ENCODE results near the gene ANTXR1. TPM values are rescaled to one million over a fixed set of nuclear protein-coding genes. Genes with fewer than 3 reads are reported as not detected.
A peak's percentile ranks its signal among the peaks of the same experiment; 100 is the strongest.

The ANTXR1 gene
- total and polyA plus RNA-seq, 2 experiments from 2014 or later: 29.1 to 34.7 TPM

GRCh38 chr2:69181806-69182427 lies 168.9 kb downstream of the ANTXR1 start:
- H3K4me2 ChIP-seq: no peak overlapping the region

DNA sequence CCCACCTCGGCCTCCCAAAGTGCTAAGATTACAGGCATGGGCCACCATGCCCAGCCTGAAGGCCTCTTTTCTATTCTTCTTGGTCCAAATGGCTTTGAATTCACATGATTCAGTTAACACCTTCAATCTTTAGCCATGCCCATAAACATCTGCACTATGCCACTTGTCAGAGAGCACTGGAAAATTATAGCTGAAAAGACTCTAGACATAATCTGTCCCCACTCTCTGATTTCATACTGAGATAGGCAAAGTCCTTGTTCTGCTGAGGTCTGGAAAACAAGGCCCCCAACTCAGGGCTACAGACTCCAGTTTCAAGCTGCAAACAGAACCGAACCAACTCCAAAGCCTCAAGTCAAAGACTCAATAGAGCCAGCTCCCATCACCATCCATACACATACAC lies 170.7 kb downstream of the ANTXR1 start:
- DNase-seq (ENCODE audit: low spot score): no peak
- no peak overlapping the region for H3K4me2 ChIP-seq
- H3K4me1 ChIP-seq (ENCODE audit: insufficient read depth): peaks cover 6% of the 10 kb centered on the region
- no peaks in the 10 kb centered on the region for H3K36me3 ChIP-seq (replicated peaks; ENCODE audit: insufficient read depth, low read depth)
- 91% methylated on average over 2 of the region's 2 CpGs for WGBS (ENCODE audit: low lambda C conversion rate, missing lambda C conversion rate)
- no peak overlapping the region for H3K4me3 ChIP-seq
- H3K9me3 ChIP-seq (ENCODE audit: low read depth): no peaks in the 10 kb centered on the region
- H2AFZ ChIP-seq: no peak overlapping the region
- no peaks in the 10 kb centered on the region for H3K79me2 ChIP-seq
- H3K27me3 ChIP-seq: no peaks in the 10 kb centered on the region
- no peaks in the 10 kb centered on the region for H4K20me1 ChIP-seq (ENCODE audit: insufficient read depth, poor library complexity, severe bottlenecking)
- H3K27ac ChIP-seq: peak overlapping the region; percentile 70
- TF ChIP-seq EZH2phosphoT487 (IDR thresholded peaks at IDR 0.05; ENCODE audit: low read depth, severe bottlenecking, unreplicated experiment) (no peak), EZH2 (IDR thresholded peaks at IDR 0.05; ENCODE audit: borderline replicate concordance) (no peak)
- TF ChIP-seq, protein P1, sequence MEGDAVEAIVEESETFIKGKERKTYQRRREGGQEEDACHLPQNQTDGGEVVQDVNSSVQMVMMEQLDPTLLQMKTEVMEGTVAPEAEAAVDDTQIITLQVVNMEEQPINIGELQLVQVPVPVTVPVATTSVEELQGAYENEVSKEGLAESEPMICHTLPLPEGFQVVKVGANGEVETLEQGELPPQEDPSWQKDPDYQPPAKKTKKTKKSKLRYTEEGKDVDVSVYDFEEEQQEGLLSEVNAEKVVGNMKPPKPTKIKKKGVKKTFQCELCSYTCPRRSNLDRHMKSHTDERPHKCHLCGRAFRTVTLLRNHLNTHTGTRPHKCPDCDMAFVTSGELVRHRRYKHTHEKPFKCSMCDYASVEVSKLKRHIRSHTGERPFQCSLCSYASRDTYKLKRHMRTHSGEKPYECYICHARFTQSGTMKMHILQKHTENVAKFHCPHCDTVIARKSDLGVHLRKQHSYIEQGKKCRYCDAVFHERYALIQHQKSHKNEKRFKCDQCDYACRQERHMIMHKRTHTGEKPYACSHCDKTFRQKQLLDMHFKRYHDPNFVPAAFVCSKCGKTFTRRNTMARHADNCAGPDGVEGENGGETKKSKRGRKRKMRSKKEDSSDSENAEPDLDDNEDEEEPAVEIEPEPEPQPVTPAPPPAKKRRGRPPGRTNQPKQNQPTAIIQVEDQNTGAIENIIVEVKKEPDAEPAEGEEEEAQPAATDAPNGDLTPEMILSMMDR (IDR thresholded peaks at IDR 0.05; ENCODE audit: poor library complexity): no peak
- no peaks in the 10 kb centered on the region for H3K9me2 ChIP-seq (replicated peaks; ENCODE audit: insufficient read depth)

More at GRCh38 chr2:69181806-69182427, 168.9 kb downstream of the ANTXR1 start:
- no peak overlapping the region for H3K4me3 ChIP-seq
- WGBS (ENCODE audit: low lambda C conversion rate, missing lambda C conversion rate): 89% methylated on average over 13 of the region's 13 CpGs
- no peak overlapping the region for H2AFZ ChIP-seq
- H3K27me3 ChIP-seq: no peaks in the 10 kb centered on the region
- no peaks in the 10 kb centered on the region for H3K36me3 ChIP-seq (replicated peaks; ENCODE audit: insufficient read depth, low read depth)
- TF ChIP-seq, protein P1 (IDR thresholded peaks at IDR 0.05; ENCODE audit: poor library complexity): no peak
- TF ChIP-seq EZH2 (IDR thresholded peaks at IDR 0.05; ENCODE audit: borderline replicate concordance): no peak
- no peaks in the 10 kb centered on the region for H3K79me2 ChIP-seq
- H4K20me1 ChIP-seq (ENCODE audit: insufficient read depth, poor library complexity, severe bottlenecking): no peaks in the 10 kb centered on the region
- H3K4me1 ChIP-seq (ENCODE audit: insufficient read depth): peaks cover 5% of the 10 kb centered on the region
- no peaks in the 10 kb centered on the region for H3K9me3 ChIP-seq (ENCODE audit: low read depth)
- no peaks in the 10 kb centered on the region for H3K9me2 ChIP-seq (replicated peaks; ENCODE audit: insufficient read depth)
- H3K27ac ChIP-seq: no peak overlapping the region
- DNase-seq (ENCODE audit: low spot score): no peak

DNA sequence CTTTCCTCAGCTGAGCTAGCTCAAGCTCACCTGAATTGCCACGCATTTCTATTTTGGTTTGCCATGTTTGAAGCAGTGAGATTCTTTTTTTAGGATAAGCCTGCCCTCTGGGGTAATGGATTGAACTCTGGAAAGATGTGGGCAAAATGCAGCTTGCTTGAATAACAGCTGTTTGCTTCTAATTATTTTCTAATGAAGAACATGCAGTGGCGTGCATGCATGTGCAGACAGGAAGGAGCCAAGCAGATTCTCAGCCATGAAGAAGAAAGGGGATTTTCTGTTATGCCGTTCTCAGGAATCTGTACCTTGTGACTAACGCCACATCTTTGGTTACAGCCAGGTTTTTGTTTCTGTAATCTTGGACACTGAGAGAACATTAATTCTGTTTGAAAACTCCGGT lies 171.2 kb downstream of the ANTXR1 start:
- Histone ChIP-seq H3K79me2 (no peaks in the 10 kb centered on the region), H3K9me3 (ENCODE audit: low read depth) (no peaks in the 10 kb centered on the region), H3K27me3 (no peaks in the 10 kb centered on the region), H3K36me3 (replicated peaks; ENCODE audit: insufficient read depth, low read depth) (no peaks in the 10 kb centered on the region), H3K9me2 (replicated peaks; ENCODE audit: insufficient read depth) (no peaks in the 10 kb centered on the region), H3K4me2 (no peak overlapping the region), H4K20me1 (ENCODE audit: insufficient read depth, poor library complexity, severe bottlenecking) (no peaks in the 10 kb centered on the region), H3K27ac (peak overlapping the region; percentile 70), H3K4me1 (ENCODE audit: insufficient read depth) (peaks cover 6% of the 10 kb centered on the region), H3K4me3 (no peak overlapping the region), H2AFZ (no peak overlapping the region)
- 69% methylated on average over 5 of the region's 5 CpGs for WGBS (ENCODE audit: low lambda C conversion rate, missing lambda C conversion rate)
- DNase-seq (ENCODE audit: low spot score): no peak
- TF ChIP-seq EZH2phosphoT487 (IDR thresholded peaks at IDR 0.05; ENCODE audit: low read depth, severe bottlenecking, unreplicated experiment) (no peak), EZH2 (IDR thresholded peaks at IDR 0.05; ENCODE audit: borderline replicate concordance) (no peak)
- TF ChIP-seq, protein P1 (IDR thresholded peaks at IDR 0.05; ENCODE audit: poor library complexity): no peak

Data from hepatocyte (in vitro differentiated cells).